ENCODE data around the gene COL11A2. TPM values are rescaled to one million over a fixed set of nuclear protein-coding genes. Genes with fewer than 3 reads are reported as not detected.

Gene COL11A2
- total and polyA plus RNA-seq, 7 experiments from 2014 or later, result 0.26 to 3.5 (median 1.7) TPM; not detected in 1

- Histone ChIP-seq H3K27ac (ENCODE audit: low read depth, low read length) (no peak overlapping the region), H3K4me1 (ENCODE audit: control insufficient read depth in 2 of 2, insufficient read depth in 2 of 2, low read length in 2 of 2) (no peaks in the 10 kb centered on the region), H3K9me3 (ENCODE audit: control insufficient read depth in 2 of 3, low read length in 3 of 3) (no peaks in the 10 kb centered on the region), H3K4me3 (ENCODE audit: low read length) (no peak overlapping the region), H3K27me3 (ENCODE audit: control insufficient read depth in 2 of 2, insufficient read depth in 2 of 2, low read length in 2 of 2) (no peaks in the 10 kb centered on the region), H3K36me3 (ENCODE audit: control insufficient read depth in 2 of 3, insufficient read depth in 3 of 3, low read length in 3 of 3) (no peaks in the 10 kb centered on the region)
- Mint-ChIP-seq H3K4me3 (peak overlapping the region in 1 of 10 donors; percentile 41), H3K9me3 (no peaks in the 10 kb centered on the region), H3K27ac (no peak overlapping the region), H3K4me1 (peaks cover 8 to 16% (median 10%) of the 10 kb centered on the region in 7 donors), H3K27me3 (peaks cover 0 to 4% (median 0%) of the 10 kb centered on the region in 5 donors), H3K36me3 (no peaks in the 10 kb centered on the region)
- no peak for DNase-seq
- no peak for ATAC-seq
- intact Hi-C loops (cut with micrococcal nuclease), result loop anchor here in 1 of 2 donors (5.0 kb wide), 1 partner anchor 46 kb away; no protein-coding TSS in a partner anchor
- ChIA-PET CTCF (interaction anchor here (0.5 to 6.0 kb wide), 3 partner anchors 15 to 85 kb away, joined by 4 to 73 read pairs (median 31); partner anchors contain the start of genes RXRB and SLC39A7), POLR2A (no interaction called here)
These were observed 28.7 kb downstream of the COL11A2 start for GRCh38 chr6:33163540-33163939.

- Mint-ChIP-seq H3K4me1 (peaks cover 8 to 16% (median 10%) of the 10 kb centered on the region in 7 donors), H3K27ac (peak overlapping the region in 6 of 9 donors; percentile 26 to 82 (median 58)), H3K4me3 (peak overlapping the region; percentile 76 to 90 (median 85)), H3K9me3 (no peaks in the 10 kb centered on the region), H3K27me3 (peaks cover 0 to 5% (median 0%) of the 10 kb centered on the region in 5 donors), H3K36me3 (no peaks in the 10 kb centered on the region)
- Histone ChIP-seq H3K4me3 (ENCODE audit: low read length) (peak overlapping the region; percentile 51), H3K4me1 (ENCODE audit: control insufficient read depth in 2 of 2, insufficient read depth in 2 of 2, low read length in 2 of 2) (no peaks in the 10 kb centered on the region), H3K27ac (ENCODE audit: low read depth, low read length) (no peak overlapping the region), H3K27me3 (ENCODE audit: control insufficient read depth in 2 of 2, insufficient read depth in 2 of 2, low read length in 2 of 2) (no peaks in the 10 kb centered on the region), H3K36me3 (ENCODE audit: control insufficient read depth in 2 of 3, insufficient read depth in 3 of 3, low read length in 3 of 3) (no peaks in the 10 kb centered on the region), H3K9me3 (ENCODE audit: control insufficient read depth in 2 of 3, low read length in 3 of 3) (no peaks in the 10 kb centered on the region)
- DNase-seq, result peak; percentile 64 to 89 (median 79)
- POLR2A ChIA-PET, result interaction anchor here (1.0 to 4.5 kb wide), 3 partner anchors 33 to 88 kb away, joined by 4 to 28 read pairs (median 5); no protein-coding TSS in a partner anchor
- CTCF ChIA-PET, result interaction anchor here (0.6 to 6.0 kb wide), 7 partner anchors 8 to 269 kb away, joined by 3 to 73 read pairs (median 3); partner anchors contain the start of genes RXRB and SLC39A7
- ATAC-seq, result peak; percentile 97
- intact Hi-C loops (cut with micrococcal nuclease), result loop anchor here (1.0 to 5.0 kb wide), 4 partner anchors 36 to 138 kb away; no protein-coding TSS in a partner anchor
These were observed 30.6 kb downstream of the COL11A2 start for GRCh38 chr6:33161354-33162331.

DNA sequence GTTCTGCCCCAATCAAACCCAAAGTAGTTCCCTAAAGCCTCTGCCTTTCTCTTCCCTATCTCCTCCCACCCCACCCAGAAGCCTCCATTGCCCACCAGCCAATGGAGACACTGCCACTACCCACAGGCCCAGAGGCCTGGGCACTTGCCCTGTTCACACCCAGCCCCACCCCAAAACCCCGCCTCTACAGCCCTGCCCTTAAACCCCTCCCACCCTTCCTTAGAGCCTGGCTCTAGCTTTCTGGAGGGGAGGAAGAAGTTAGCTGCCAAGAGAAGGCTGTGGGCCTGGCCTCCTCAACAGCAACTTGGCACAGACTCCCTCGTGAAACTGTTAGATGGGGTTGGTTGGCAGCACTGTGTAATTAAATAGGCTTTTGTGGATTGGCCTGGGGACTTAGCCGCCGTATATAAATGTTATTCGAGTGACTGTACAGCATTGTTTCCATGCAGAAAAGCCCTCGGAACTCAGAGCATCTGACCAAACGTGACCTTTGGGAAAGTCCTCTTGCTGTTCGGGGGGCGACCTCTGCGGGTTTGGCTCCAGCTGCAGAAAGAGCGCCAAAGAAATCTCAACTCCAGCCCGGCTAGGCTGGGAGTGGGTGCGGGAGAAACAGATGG, 31.4 kb downstream of the COL11A2 start:
- H3K36me3 Mint-ChIP-seq, result no peaks in the 10 kb centered on the region
- H3K36me3 ChIP-seq (ENCODE audit: control insufficient read depth in 2 of 3, insufficient read depth in 3 of 3, low read length in 3 of 3), result no peaks in the 10 kb centered on the region
- H3K27ac Mint-ChIP-seq, result peak overlapping the region in 1 of 9 donors; percentile 63
- CTCF ChIA-PET, result interaction anchor here (1.1 to 6.0 kb wide), 5 partner anchors 8 to 270 kb away, joined by 3 to 73 read pairs (median 3); partner anchors contain the start of genes RXRB and SLC39A7
- H3K27ac ChIP-seq (ENCODE audit: low read depth, low read length), result no peak overlapping the region
- POLR2A ChIA-PET, result interaction anchor here (1.0 to 4.5 kb wide), 3 partner anchors 34 to 88 kb away, joined by 4 to 28 read pairs (median 5); no protein-coding TSS in a partner anchor
- no peaks in the 10 kb centered on the region for H3K9me3 Mint-ChIP-seq
- no peaks in the 10 kb centered on the region for H3K9me3 ChIP-seq (ENCODE audit: control insufficient read depth in 2 of 3, low read length in 3 of 3)
- H3K4me3 Mint-ChIP-seq, result peak overlapping the region in 7 of 10 donors; percentile 76 to 90 (median 88)
- H3K4me3 ChIP-seq (ENCODE audit: low read length), result no peak overlapping the region
- peaks cover 8 to 16% (median 10%) of the 10 kb centered on the region in 7 donors for H3K4me1 Mint-ChIP-seq
- no peak for ATAC-seq
- no peaks in the 10 kb centered on the region for H3K4me1 ChIP-seq (ENCODE audit: control insufficient read depth in 2 of 2, insufficient read depth in 2 of 2, low read length in 2 of 2)
- intact Hi-C loops (cut with micrococcal nuclease), result loop anchor here (1.0 to 5.0 kb wide), 4 partner anchors 36 to 138 kb away; no protein-coding TSS in a partner anchor
- no peaks in the 10 kb centered on the region for H3K27me3 ChIP-seq (ENCODE audit: control insufficient read depth in 2 of 2, insufficient read depth in 2 of 2, low read length in 2 of 2)
- no peak for DNase-seq
- peaks cover 0 to 8% (median 0%) of the 10 kb centered on the region in 5 donors for H3K27me3 Mint-ChIP-seq

DNA sequence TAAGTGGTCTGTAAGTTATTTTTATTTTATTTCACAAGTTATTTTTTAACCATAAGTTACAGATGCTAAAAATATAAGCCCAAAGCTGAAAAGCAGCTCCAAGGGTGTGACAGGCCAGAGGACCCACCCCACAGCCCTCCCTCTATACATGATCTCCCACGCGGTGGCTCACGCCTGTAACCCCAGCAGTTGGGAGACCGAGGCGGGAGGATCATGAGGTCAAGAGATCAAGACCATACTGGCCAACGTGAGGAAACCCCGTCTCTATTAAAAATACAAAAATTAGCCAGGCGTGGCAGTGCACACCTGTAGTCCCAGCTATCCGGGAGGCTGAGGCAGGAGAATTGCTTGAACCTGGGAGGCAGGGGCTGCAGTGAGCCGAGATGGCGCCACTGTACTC, 32.2 kb downstream of the COL11A2 start:
- H3K27me3 ChIP-seq (ENCODE audit: control insufficient read depth in 2 of 2, insufficient read depth in 2 of 2, low read length in 2 of 2), result no peaks in the 10 kb centered on the region
- peaks cover 0 to under 1% (median 0%) of the 10 kb centered on the region in 11 donors for H3K9me3 Mint-ChIP-seq
- H3K27ac ChIP-seq (ENCODE audit: low read depth, low read length), result no peak overlapping the region
- H3K4me3 ChIP-seq (ENCODE audit: low read length), result no peak overlapping the region
- DNase-seq, result no peak
- H3K36me3 ChIP-seq (ENCODE audit: control insufficient read depth in 2 of 3, insufficient read depth in 3 of 3, low read length in 3 of 3), result no peaks in the 10 kb centered on the region
- intact Hi-C loops (cut with micrococcal nuclease), result loop anchor here in 1 of 2 donors (5.0 kb wide), 1 partner anchor 43 kb away; no protein-coding TSS in a partner anchor
- no peak for ATAC-seq
- CTCF ChIA-PET, result interaction anchor here (0.5 to 6.0 kb wide), 5 partner anchors 38 to 1503 kb away, joined by 3 to 73 read pairs (median 3); partner anchors contain the start of genes RXRB and SLC39A7
- peaks cover 0 to 8% (median 0%) of the 10 kb centered on the region in 5 donors for H3K27me3 Mint-ChIP-seq
- no peak overlapping the region for H3K27ac Mint-ChIP-seq
- POLR2A ChIA-PET, result interaction anchor here (1.0 to 4.5 kb wide), 3 partner anchors 37 to 89 kb away, joined by 3 to 28 read pairs (median 5); no protein-coding TSS in a partner anchor
- H3K4me3 Mint-ChIP-seq, result no peak overlapping the region
- peaks cover 8 to 16% (median 10%) of the 10 kb centered on the region in 7 donors for H3K4me1 Mint-ChIP-seq
- no peaks in the 10 kb centered on the region for H3K4me1 ChIP-seq (ENCODE audit: control insufficient read depth in 2 of 2, insufficient read depth in 2 of 2, low read length in 2 of 2)
- H3K36me3 Mint-ChIP-seq, result no peaks in the 10 kb centered on the region
- H3K9me3 ChIP-seq (ENCODE audit: control insufficient read depth in 2 of 3, low read length in 3 of 3), result no peaks in the 10 kb centered on the region

DNA sequence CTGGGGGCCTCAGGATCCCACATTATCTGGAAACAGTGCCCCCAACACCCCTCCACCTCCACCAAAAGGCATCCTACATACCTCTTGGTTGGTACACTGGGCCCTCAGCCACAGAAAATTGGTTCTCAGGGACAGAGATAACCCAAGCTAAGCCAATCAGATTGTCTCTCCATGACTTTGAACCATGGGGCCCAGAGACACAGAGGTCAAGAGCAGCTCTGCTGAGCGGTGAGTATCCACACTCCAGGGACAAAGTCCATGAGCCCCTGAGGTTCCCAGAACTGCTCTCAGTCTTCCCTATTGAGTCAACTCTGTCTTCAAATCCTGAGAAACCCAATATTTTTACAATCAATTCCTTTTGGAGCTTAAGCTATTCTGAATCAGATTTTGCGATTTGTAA, 35.3 kb downstream of the COL11A2 start:
- Mint-ChIP-seq H3K27ac (no peak overlapping the region), H3K36me3 (peaks cover under 1 to 4% (median 3%) of the 10 kb centered on the region in 5 donors), H3K4me1 (peaks cover 6 to 12% (median 8%) of the 10 kb centered on the region in 7 donors), H3K27me3 (peaks cover 0 to 17% (median 0%) of the 10 kb centered on the region in 5 donors), H3K9me3 (peaks cover under 1 to 13% (median 7%) of the 10 kb centered on the region in 11 donors), H3K4me3 (no peak overlapping the region)
- Histone ChIP-seq H3K9me3 (ENCODE audit: control insufficient read depth in 2 of 3, low read length in 3 of 3) (no peaks in the 10 kb centered on the region), H3K27me3 (ENCODE audit: control insufficient read depth in 2 of 2, insufficient read depth in 2 of 2, low read length in 2 of 2) (no peaks in the 10 kb centered on the region), H3K4me1 (ENCODE audit: control insufficient read depth in 2 of 2, insufficient read depth in 2 of 2, low read length in 2 of 2) (no peaks in the 10 kb centered on the region), H3K4me3 (ENCODE audit: low read length) (no peak overlapping the region), H3K27ac (ENCODE audit: low read depth, low read length) (no peak overlapping the region), H3K36me3 (ENCODE audit: control insufficient read depth in 2 of 3, insufficient read depth in 3 of 3, low read length in 3 of 3) (no peaks in the 10 kb centered on the region)
- intact Hi-C loops (cut with micrococcal nuclease), result no loop called here
- ATAC-seq (no peak), DNase-seq (no peak)
- POLR2A ChIA-PET, result interaction anchor here (0.7 kb wide), 1 partner anchor 27 kb away, joined by 4 read pairs; no protein-coding TSS in a partner anchor
- CTCF ChIA-PET, result interaction anchor here (1.1 kb wide), 1 partner anchor 41 kb away, joined by 3 read pairs; no protein-coding TSS in a partner anchor

DNA sequence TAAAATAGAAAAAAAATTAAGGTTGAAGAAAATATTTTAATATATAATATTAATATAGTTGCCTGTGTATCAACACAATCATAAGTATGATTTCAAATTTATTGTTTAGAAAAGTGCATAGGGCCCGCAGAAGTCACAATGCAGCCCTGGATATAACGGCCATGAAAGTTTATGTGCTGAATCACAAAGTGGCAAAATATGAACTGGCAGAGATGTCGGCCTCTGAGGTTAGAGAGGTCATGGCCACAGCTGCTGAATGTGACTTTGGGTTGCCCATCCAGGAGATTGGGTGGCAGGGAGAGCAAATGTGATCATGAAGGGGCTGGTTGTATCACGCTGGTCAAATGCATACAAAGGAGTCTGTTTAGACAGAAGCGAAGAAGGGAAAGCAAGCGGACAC, 35.7 kb downstream of the COL11A2 start:
- Histone ChIP-seq H3K36me3 (ENCODE audit: control insufficient read depth in 2 of 3, insufficient read depth in 3 of 3, low read length in 3 of 3) (no peaks in the 10 kb centered on the region), H3K27ac (ENCODE audit: low read depth, low read length) (no peak overlapping the region), H3K4me1 (ENCODE audit: control insufficient read depth in 2 of 2, insufficient read depth in 2 of 2, low read length in 2 of 2) (no peaks in the 10 kb centered on the region), H3K9me3 (ENCODE audit: control insufficient read depth in 2 of 3, low read length in 3 of 3) (no peaks in the 10 kb centered on the region), H3K4me3 (ENCODE audit: low read length) (no peak overlapping the region), H3K27me3 (ENCODE audit: control insufficient read depth in 2 of 2, insufficient read depth in 2 of 2, low read length in 2 of 2) (no peaks in the 10 kb centered on the region)
- CTCF ChIA-PET, result interaction anchor here (1.1 kb wide), 1 partner anchor 41 kb away, joined by 3 read pairs; no protein-coding TSS in a partner anchor
- Mint-ChIP-seq H3K36me3 (peaks cover 3 to 7% (median 6%) of the 10 kb centered on the region in 5 donors), H3K4me1 (peaks cover 2 to 8% (median 5%) of the 10 kb centered on the region in 7 donors), H3K4me3 (no peak overlapping the region), H3K9me3 (peaks cover 4 to 17% (median 10%) of the 10 kb centered on the region in 11 donors), H3K27me3 (peaks cover 0 to 21% (median 0%) of the 10 kb centered on the region in 5 donors), H3K27ac (peak overlapping the region in 1 of 9 donors; percentile 69)
- DNase-seq, result no peak
- POLR2A ChIA-PET, result no interaction called here
- intact Hi-C loops (cut with micrococcal nuclease), result no loop called here
- no peak for ATAC-seq
